Activated CD8-positive, alpha-beta T cell treated with anti-CD3 and anti-CD28 coated beads for 36 hours (primary cell): ENCODE data around the gene LMAN2. TPM values are rescaled to one million over a fixed set of nuclear protein-coding genes. Genes with fewer than 3 reads are reported as not detected.

Source experiments
- ATAC-seq: fragments of 200-7000 bp; cut with Tn5 transposase; one replicate; pipeline ENCODE4 v1.10.0; 2021; ENCODE audit warnings: mild to moderate bottlenecking, moderate library complexity
- CTCF ChIA-PET: fragments of 350-600 bp; sonication (Branson Sonifier 250); formaldehyde crosslinking; loops from one replicate; lab custom pipeline; 2021; ENCODE audit warnings: antibody characterized with exemption; lab: Charles Lee
- POLR2A ChIA-PET: fragments of 350-600 bp; sonication (Branson Sonifier 250); formaldehyde crosslinking; loops from one replicate; lab custom pipeline; 2021; ENCODE audit warnings: antibody characterized with exemption; lab: Charles Lee
- DNase-seq: peaks from one replicate; pipeline ENCODE4 v3.0.0-alpha.2; 2020
- H3K27ac Mint-ChIP-seq: one replicate; pipeline ENCODE4 v1.8.0; 2021; ENCODE audit warnings: mild to moderate bottlenecking, mixed read lengths
- H3K27me3 Mint-ChIP-seq: one replicate; pipeline ENCODE4 v1.8.0; 2021; ENCODE audit warnings: mixed read lengths
- H3K36me3 Mint-ChIP-seq: one replicate; pipeline ENCODE4 v1.8.0; 2021; ENCODE audit warnings: low read depth, mixed read lengths
- H3K4me1 Mint-ChIP-seq: one replicate; pipeline ENCODE4 v1.8.0; 2021; ENCODE audit warnings: low read depth, mixed read lengths
- H3K4me3 Mint-ChIP-seq: one replicate; pipeline ENCODE4 v1.8.0; 2021; ENCODE audit warnings: mild to moderate bottlenecking, moderate library complexity, mixed read lengths
- H3K9me3 Mint-ChIP-seq: one replicate; pipeline ENCODE4 v1.8.0; 2021; ENCODE audit warnings: mixed read lengths
- intact Hi-C: fragments of 100-400 bp; cut with micrococcal nuclease; formaldehyde crosslinking; loops from one replicate; pipeline ENCODE4 v1.10.0; 2022
- total RNA-seq, 2 experiments: library from RNA; stranded (reverse); gene quantifications; one replicate each; pipeline ENCODE4 v1.2.3, GENCODE V29; 2021
- TF ChIP-seq, protein P1 (sequence below): fragments of 200-600 bp; IDR thresholded peaks from one replicate; pipeline ENCODE4 v1.8.0; 2022; ENCODE audit warnings: antibody characterized with exemption, mild to moderate bottlenecking

The LMAN2 gene
- total RNA-seq, 2 experiments from 2014 or later, result 79.9 to 87.5 TPM

DNA sequence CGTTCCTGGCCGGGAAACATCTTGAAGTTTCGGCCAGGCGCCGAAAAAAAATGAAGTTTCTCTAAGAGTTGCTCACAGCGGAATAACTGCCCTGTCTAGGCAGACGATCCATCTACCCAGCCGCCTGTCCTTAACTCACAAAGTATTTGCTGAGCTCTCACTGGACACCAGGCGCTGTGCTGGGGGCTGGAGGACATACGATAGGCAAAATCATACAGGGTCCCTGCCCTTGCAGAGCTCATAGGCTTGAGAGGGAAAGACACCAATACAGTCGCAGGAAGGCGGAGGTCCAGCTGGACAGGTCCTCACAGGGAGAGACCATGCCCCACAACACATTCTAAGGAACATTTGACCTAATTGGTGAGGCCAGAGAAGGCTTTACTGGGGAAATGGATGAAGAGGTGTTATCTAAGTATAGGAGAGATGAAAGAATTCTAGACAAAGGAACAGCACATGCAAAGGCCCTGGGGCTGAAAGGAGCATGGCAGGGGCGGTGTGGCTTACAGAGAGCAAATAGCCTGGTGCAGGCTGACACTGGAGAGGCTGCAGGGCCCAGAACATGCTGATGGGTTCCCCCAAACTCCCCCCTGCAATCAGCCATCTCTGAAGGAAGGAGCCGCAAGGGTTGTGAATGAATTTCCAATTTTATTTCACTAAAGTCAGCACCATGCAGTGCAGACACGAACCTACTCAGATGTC, 37.8 kb downstream of the LMAN2 start:
- H3K4me1 Mint-ChIP-seq, result peaks cover 30% of the 10 kb centered on the region
- no peak overlapping the region for H3K4me3 Mint-ChIP-seq
- no peak overlapping the region for H3K27ac Mint-ChIP-seq
- H3K9me3 Mint-ChIP-seq, result no peaks in the 10 kb centered on the region
- H3K36me3 Mint-ChIP-seq, result peaks cover 6% of the 10 kb centered on the region
- DNase-seq (no peak), ATAC-seq (no peak)
- POLR2A ChIA-PET, result interaction anchor here (0.5 to 2.2 kb wide), 6 partner anchors 12 to 91 kb away, joined by 3 to 15 read pairs (median 4); partner anchors contain the start of gene LMAN2
- TF ChIP-seq, protein P1, sequence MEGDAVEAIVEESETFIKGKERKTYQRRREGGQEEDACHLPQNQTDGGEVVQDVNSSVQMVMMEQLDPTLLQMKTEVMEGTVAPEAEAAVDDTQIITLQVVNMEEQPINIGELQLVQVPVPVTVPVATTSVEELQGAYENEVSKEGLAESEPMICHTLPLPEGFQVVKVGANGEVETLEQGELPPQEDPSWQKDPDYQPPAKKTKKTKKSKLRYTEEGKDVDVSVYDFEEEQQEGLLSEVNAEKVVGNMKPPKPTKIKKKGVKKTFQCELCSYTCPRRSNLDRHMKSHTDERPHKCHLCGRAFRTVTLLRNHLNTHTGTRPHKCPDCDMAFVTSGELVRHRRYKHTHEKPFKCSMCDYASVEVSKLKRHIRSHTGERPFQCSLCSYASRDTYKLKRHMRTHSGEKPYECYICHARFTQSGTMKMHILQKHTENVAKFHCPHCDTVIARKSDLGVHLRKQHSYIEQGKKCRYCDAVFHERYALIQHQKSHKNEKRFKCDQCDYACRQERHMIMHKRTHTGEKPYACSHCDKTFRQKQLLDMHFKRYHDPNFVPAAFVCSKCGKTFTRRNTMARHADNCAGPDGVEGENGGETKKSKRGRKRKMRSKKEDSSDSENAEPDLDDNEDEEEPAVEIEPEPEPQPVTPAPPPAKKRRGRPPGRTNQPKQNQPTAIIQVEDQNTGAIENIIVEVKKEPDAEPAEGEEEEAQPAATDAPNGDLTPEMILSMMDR, result no peak
- no peaks in the 10 kb centered on the region for H3K27me3 Mint-ChIP-seq
- intact Hi-C loops, result loop anchor here (5.0 to 10.0 kb wide), 2 partner anchors 81 to 184 kb away; partner anchors contain the start of gene PDLIM7
- CTCF ChIA-PET, result interaction anchor here (1.0 to 6.2 kb wide), 8 partner anchors 11 to 142 kb away, joined by 3 to 58 read pairs (median 6); partner anchors contain the start of gene PFN3

DNA sequence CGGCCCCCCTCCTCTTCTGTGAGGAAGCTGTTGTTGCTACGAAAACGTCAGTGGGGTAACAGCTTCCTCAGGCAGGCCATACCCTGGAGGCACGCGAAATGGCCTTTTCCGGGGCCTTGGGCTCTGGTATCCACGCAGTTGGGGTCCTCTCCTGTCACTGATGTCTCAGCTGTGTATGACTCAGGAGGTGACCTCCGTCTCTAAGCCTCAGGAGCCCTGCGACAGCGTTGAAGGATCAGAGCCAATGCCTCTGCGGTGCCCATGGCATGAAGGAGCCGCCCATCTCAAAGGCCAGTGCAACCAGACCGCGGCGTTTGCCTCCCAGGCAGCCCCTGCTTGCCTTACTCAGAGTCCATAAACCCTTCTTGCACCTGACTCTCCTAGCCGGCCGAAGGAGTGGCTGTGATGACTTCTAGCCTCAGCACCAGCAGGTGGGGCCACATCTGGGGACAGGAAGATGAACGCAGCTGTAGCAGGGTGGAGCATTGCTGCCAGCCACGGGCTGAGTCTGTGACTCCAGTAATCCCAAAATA, 38.8 kb downstream of the LMAN2 start:
- H3K27ac Mint-ChIP-seq, result peak overlapping the region; percentile 91
- DNase-seq (peak; percentile 80), ATAC-seq (peak; percentile 24)
- peaks cover 6% of the 10 kb centered on the region for H3K36me3 Mint-ChIP-seq
- ChIA-PET POLR2A (interaction anchor here (0.5 to 2.2 kb wide), 18 partner anchors 8 to 289 kb away, joined by 3 to 15 read pairs (median 4); partner anchors contain the start of genes GRK6, LMAN2, PRELID1 and RAB24), CTCF (interaction anchor here (0.7 to 6.2 kb wide), 19 partner anchors 9 to 199 kb away, joined by 3 to 58 read pairs (median 4); partner anchors contain the start of genes PDLIM7, PFN3, PRELID1 and RAB24)
- TF ChIP-seq, protein P1, result no peak
- intact Hi-C loops, result loop anchor here (5.0 to 10.0 kb wide), 2 partner anchors 82 to 185 kb away; partner anchors contain the start of gene PDLIM7
- no peaks in the 10 kb centered on the region for H3K9me3 Mint-ChIP-seq
- no peaks in the 10 kb centered on the region for H3K27me3 Mint-ChIP-seq
- peaks cover 25% of the 10 kb centered on the region for H3K4me1 Mint-ChIP-seq
- H3K4me3 Mint-ChIP-seq, result peak overlapping the region; percentile 89

DNA sequence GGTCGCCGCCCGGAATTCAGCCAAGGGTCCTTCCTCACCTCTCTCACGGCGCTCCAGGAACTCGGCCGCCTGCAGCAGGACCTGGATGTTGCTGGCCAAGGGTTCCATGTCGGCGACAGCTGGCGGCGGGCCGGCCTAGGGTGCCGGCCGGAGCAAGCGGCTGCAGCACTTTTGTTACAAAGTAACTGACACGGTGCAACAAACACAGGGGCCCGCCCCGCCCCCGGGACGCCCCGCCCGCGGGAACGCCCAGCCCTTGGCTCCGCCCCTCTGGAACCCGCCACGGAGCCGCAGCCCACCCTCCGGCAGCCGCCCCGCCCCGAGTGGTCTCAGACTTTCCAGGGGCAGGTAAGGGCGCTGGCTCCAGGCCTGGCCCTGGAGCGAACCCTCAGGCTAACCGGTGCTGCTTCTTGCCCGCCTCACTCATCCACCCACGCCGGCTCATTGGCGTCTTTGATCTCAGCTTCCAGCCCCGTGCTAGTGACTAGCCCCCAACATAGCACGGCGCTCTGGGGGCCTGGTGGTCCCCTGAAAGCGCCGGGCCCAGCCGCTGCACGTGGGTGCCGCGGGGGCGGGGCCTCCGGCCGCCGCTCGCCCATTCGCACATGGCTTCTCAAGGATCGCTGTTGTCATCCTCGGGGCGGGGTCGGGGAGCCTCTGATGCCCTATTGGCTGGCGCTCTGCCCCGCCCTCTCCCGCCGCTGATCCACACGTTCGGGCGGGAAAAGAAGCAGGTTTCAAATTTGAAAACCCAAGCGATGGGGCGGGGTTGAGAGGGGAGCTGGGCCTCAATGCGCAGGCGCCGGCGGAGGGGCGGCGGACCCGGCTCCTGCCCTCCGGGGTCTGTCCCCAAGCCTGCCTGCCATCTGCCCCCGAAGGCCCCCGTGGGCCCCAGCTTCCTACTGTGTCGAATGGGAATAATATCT, 39.5 kb downstream of the LMAN2 start, which contains the start of gene MXD3:
MXD3 (minus strand) TSS at position 176 of the 926 bp plus-strand sequence; CDS start at position 108, 68 bp downstream.
- TF ChIP-seq, protein P1, result no peak
- Mint-ChIP-seq H3K9me3 (no peaks in the 10 kb centered on the region), H3K27ac (peak within 1 kb of the TSS; percentile 91), H3K4me1 (peaks cover 26% of the 10 kb centered on the region), H3K4me3 (peak within 1 kb of the TSS; percentile 89), H3K36me3 (peaks cover 8% of the 10 kb centered on the region), H3K27me3 (no peaks in the 10 kb centered on the region)
- CTCF ChIA-PET, result interaction anchor here (0.7 to 6.2 kb wide), 19 partner anchors 8 to 198 kb away, joined by 3 to 58 read pairs (median 4); partner anchors contain the start of genes PDLIM7, PFN3, PRELID1 and RAB24
- ATAC-seq (peak; percentile 87), DNase-seq (peak; percentile 100)
- intact Hi-C loops, result loop anchor here (5.0 to 10.0 kb wide), 2 partner anchors 83 to 185 kb away; partner anchors contain the start of gene PDLIM7
- POLR2A ChIA-PET, result interaction anchor here (0.5 to 2.2 kb wide), 16 partner anchors 8 to 289 kb away, joined by 3 to 15 read pairs (median 4); partner anchors contain the start of genes GRK6, LMAN2, PRELID1 and RAB24

DNA sequence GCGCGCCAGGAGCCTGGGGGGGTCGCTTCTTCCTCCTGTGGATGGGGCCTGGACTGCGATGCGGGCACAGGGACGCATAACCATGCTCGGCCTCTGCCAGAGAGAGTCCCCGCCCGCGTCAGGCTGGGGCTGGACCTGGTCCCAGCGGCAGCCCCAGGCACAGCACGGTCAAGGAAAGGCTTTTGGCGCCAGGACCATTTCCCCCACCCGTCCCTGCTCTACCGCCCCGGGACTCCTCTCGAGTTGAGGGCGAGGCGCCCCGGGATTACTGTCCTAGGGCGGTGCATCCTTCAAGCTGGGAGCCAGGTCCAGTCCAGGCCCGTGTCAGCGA, 40.1 kb downstream of the LMAN2 start:
- H3K27ac Mint-ChIP-seq, result no peak overlapping the region
- intact Hi-C loops, result loop anchor here (5.0 to 10.0 kb wide), 2 partner anchors 83 to 186 kb away; partner anchors contain the start of gene PDLIM7
- no peaks in the 10 kb centered on the region for H3K9me3 Mint-ChIP-seq
- CTCF ChIA-PET, result interaction anchor here (0.7 to 6.2 kb wide), 10 partner anchors 24 to 186 kb away, joined by 3 to 58 read pairs (median 6); partner anchors contain the start of genes PDLIM7 and PFN3
- TF ChIP-seq, protein P1, result no peak
- H3K36me3 Mint-ChIP-seq, result peaks cover 14% of the 10 kb centered on the region
- H3K27me3 Mint-ChIP-seq, result no peaks in the 10 kb centered on the region
- ATAC-seq, result no peak
- POLR2A ChIA-PET, result interaction anchor here (1.0 to 2.2 kb wide), 4 partner anchors 53 to 288 kb away, joined by 3 to 6 read pairs (median 3); no protein-coding TSS in a partner anchor
- peaks cover 31% of the 10 kb centered on the region for H3K4me1 Mint-ChIP-seq
- peak overlapping the region; percentile 89 for H3K4me3 Mint-ChIP-seq
- no peak for DNase-seq
